Measurements from ENCODE around the gene GDF10.
A peak's percentile ranks its signal among the peaks of the same experiment; 100 is the strongest.

GDF10 gene

GRCh38 chr10:47335906-47336305 lies 35.9 kb downstream of the GDF10 start:
- no peak for TF ChIP-seq CTCF (IDR thresholded peaks at IDR 0.05; ENCODE audit: low read depth, low read length)
- DNase-seq (ENCODE audit: extremely low read depth, low read depth): no peak

- no peak for TF ChIP-seq CTCF (IDR thresholded peaks at IDR 0.05; ENCODE audit: low read depth, low read length)
- no peak for DNase-seq (ENCODE audit: extremely low read depth, low read depth)
These were observed 36.6 kb downstream of the GDF10 start for GRCh38 chr10:47336387-47337134.

- no peak for DNase-seq (ENCODE audit: extremely low read depth, low read depth)
- no peak for TF ChIP-seq CTCF (IDR thresholded peaks at IDR 0.05; ENCODE audit: low read depth, low read length)
These were observed 37.3 kb downstream of the GDF10 start for GRCh38 chr10:47337310-47337709.

GRCh38 chr10:47339186-47339735 lies 39.3 kb downstream of the GDF10 start:
- TF ChIP-seq CTCF (IDR thresholded peaks at IDR 0.05; ENCODE audit: low read depth, low read length): no peak
- DNase-seq (ENCODE audit: extremely low read depth, low read depth): no peak

- TF ChIP-seq CTCF (IDR thresholded peaks at IDR 0.05; ENCODE audit: low read depth, low read length): no peak
- DNase-seq (ENCODE audit: extremely low read depth, low read depth): no peak
These were observed 40.0 kb downstream of the GDF10 start for GRCh38 chr10:47339759-47340607.

- no peak; the same call in none of the 2 replicates for TF ChIP-seq CTCF (IDR thresholded peaks at IDR 0.05; ENCODE audit: low read depth, low read length)
- peak; percentile 5 for DNase-seq (ENCODE audit: extremely low read depth, low read depth)
These were observed 40.7 kb downstream of the GDF10 start for GRCh38 chr10:47340608-47341170.

Measured in AG09319 (cell line).